Caco-2 (cell line): ENCODE data around the gene LZTS2. TPM values are rescaled to one million over a fixed set of nuclear protein-coding genes. Genes with fewer than 3 reads are reported as not detected.

Source experiments
- BruUV-seq: library from RNA; stranded (reverse); fragments of 400-500 nt; replicated peaks from 2 replicates; lab custom pipeline; 2021; lab: Mats Ljungman, UMichigan
- CTCF ChIA-PET: fragments of 300-600 bp; sonication (Branson Sonifier 250); formaldehyde crosslinking; loops from one replicate; lab custom pipeline; 2022; ENCODE audit warnings: antibody characterized with exemption; lab: Charles Lee
- POLR2A ChIA-PET: fragments of 300-600 bp; sonication (Branson Sonifier 250); formaldehyde crosslinking; loops from one replicate; lab custom pipeline; 2022; ENCODE audit warnings: antibody characterized with exemption; lab: Charles Lee
- DNase-seq, 2 experiments: peaks; one replicate each; pipeline versions ENCODE4 v3.0.0 to v3.0.0-alpha.2; 2020 to 2022
- H3K27me3 ChIP-seq: replicated peaks from 2 replicates; pipeline ENCODE4 v1.6.0; 2011; ENCODE audit warnings: low read length; ENCODE audit not compliant: control insufficient read depth, insufficient read depth
- H3K36me3 ChIP-seq: 2 replicates; pipeline ENCODE4 v1.5.1; 2011; ENCODE audit warnings: low read length; ENCODE audit not compliant: control insufficient read depth, insufficient read depth
- H3K4me1 ChIP-seq: fragments of 250-450 bp; sonication (Bioruptor Pico); 2 replicates; pipeline ENCODE4 v1.5.1; 2020; ENCODE audit warnings: mild to moderate bottlenecking
- H3K4me3 ChIP-seq: 2 replicates; pipeline ENCODE4 v1.5.1; 2011; ENCODE audit warnings: low read depth, mild to moderate bottlenecking, control low read depth, low read length
- H3K9me3 ChIP-seq: fragments of 250-450 bp; sonication (Bioruptor Pico); 2 replicates; pipeline ENCODE4 v1.5.1; 2020; ENCODE audit warnings: mild to moderate bottlenecking, moderate library complexity
- H3K27ac Mint-ChIP-seq: one replicate; pipeline ENCODE4 v1.8.0; 2022; ENCODE audit warnings: mixed read lengths; ENCODE audit not compliant: unreplicated experiment
- H3K27me3 Mint-ChIP-seq: one replicate; pipeline ENCODE4 v1.8.0; 2022; ENCODE audit warnings: mixed read lengths; ENCODE audit not compliant: insufficient read depth, unreplicated experiment
- H3K36me3 Mint-ChIP-seq: one replicate; pipeline ENCODE4 v1.8.0; 2022; ENCODE audit warnings: mild to moderate bottlenecking, mixed read lengths; ENCODE audit not compliant: insufficient read depth, unreplicated experiment
- H3K4me1 Mint-ChIP-seq: one replicate; pipeline ENCODE4 v1.8.0; 2022; ENCODE audit warnings: low read depth, mixed read lengths; ENCODE audit not compliant: unreplicated experiment
- H3K4me3 Mint-ChIP-seq: one replicate; pipeline ENCODE4 v1.8.0; 2022; ENCODE audit warnings: mild to moderate bottlenecking, moderate library complexity, mixed read lengths; ENCODE audit not compliant: unreplicated experiment
- H3K9me3 Mint-ChIP-seq: one replicate; pipeline ENCODE4 v1.8.0; 2022; ENCODE audit warnings: mixed read lengths; ENCODE audit not compliant: unreplicated experiment
- CTCF ChIP-seq, 2 experiments: fragments of 200-600 bp in 1 of 2; IDR thresholded peaks; 1 replicate in 1 of 2; 2 replicates in 1 of 2; pipeline versions ENCODE4 v1.5.1 to v1.8.0; 2011 to 2022; ENCODE audit warnings: antibody characterized with exemption in 1 of 2, control low read depth in 1 of 2, inconsistent platforms in 1 of 2, low read depth in 1 of 2, low read length in 1 of 2, mild to moderate bottlenecking in 1 of 2, moderate library complexity in 1 of 2; ENCODE audit not compliant: insufficient read depth in 1 of 2, severe bottlenecking in 1 of 2, unreplicated experiment in 1 of 2
- intact Hi-C: fragments of 100-400 bp; cut with micrococcal nuclease; formaldehyde crosslinking; loops from one replicate; pipeline ENCODE4 v1.10.0; 2022; ENCODE audit not compliant: unreplicated experiment
- total RNA-seq: library from RNA; stranded (reverse); gene quantifications from 2 replicates; pipeline ENCODE4 v1.2.3, GENCODE V29; 2022

The LZTS2 gene
- total RNA-seq, 1 experiment from 2014 or later = 53.3 TPM

GRCh38 chr10:100993986-100994708 lies 5.5 kb upstream of the LZTS2 start:
- H3K36me3 Mint-ChIP-seq = peaks cover 55% of the 10 kb centered on the region
- TSS peak; percentile 53 for BruUV-seq
- no peaks in the 10 kb centered on the region for H3K27me3 Mint-ChIP-seq
- DNase-seq = peak in 1 of 2 experiments; percentile 57
- H3K4me3 Mint-ChIP-seq = no peak overlapping the region
- peak overlapping the region; percentile 43 for H3K27ac Mint-ChIP-seq
- H3K9me3 Mint-ChIP-seq = no peaks in the 10 kb centered on the region
- ChIA-PET POLR2A (no interaction called here), CTCF (interaction anchor here (0.5 to 7.1 kb wide), 4 partner anchors 21 to 120 kb away, joined by 3 to 58 read pairs (median 4); partner anchors contain the start of genes PDZD7 and SFXN3)
- Histone ChIP-seq H3K4me3 (no peak overlapping the region), H3K9me3 (no peaks in the 10 kb centered on the region), H3K36me3 (peaks cover 1% of the 10 kb centered on the region), H3K27me3 (no peaks in the 10 kb centered on the region), H3K4me1 (peaks cover 12% of the 10 kb centered on the region)
- intact Hi-C loops = no loop called here
- peak; percentile 59 to 77 for TF ChIP-seq CTCF (IDR thresholded peaks at IDR 0.05; ENCODE audit: insufficient read depth in 1 of 2, low read depth in 1 of 2, low read length in 1 of 2, severe bottlenecking in 1 of 2, unreplicated experiment in 1 of 2)
- peaks cover 12% of the 10 kb centered on the region for H3K4me1 Mint-ChIP-seq

GRCh38 chr10:100995181-100995580 lies 4.4 kb upstream of the LZTS2 start:
- Mint-ChIP-seq H3K9me3 (no peaks in the 10 kb centered on the region), H3K4me1 (peaks cover 12% of the 10 kb centered on the region), H3K36me3 (peaks cover 57% of the 10 kb centered on the region), H3K27ac (peak overlapping the region; percentile 43), H3K4me3 (no peak overlapping the region), H3K27me3 (no peaks in the 10 kb centered on the region)
- no peaks in the 10 kb centered on the region for H3K9me3 ChIP-seq
- ChIA-PET POLR2A (no interaction called here), CTCF (interaction anchor here (0.7 to 7.1 kb wide), 4 partner anchors 16 to 540 kb away, joined by 3 to 58 read pairs (median 28); no protein-coding TSS in a partner anchor)
- peaks cover 12% of the 10 kb centered on the region for H3K4me1 ChIP-seq
- DNase-seq = no peak
- TF ChIP-seq CTCF (IDR thresholded peaks at IDR 0.05; ENCODE audit: insufficient read depth in 1 of 2, low read depth in 1 of 2, low read length in 1 of 2, severe bottlenecking in 1 of 2, unreplicated experiment in 1 of 2) = no peak
- H3K27me3 ChIP-seq = no peaks in the 10 kb centered on the region
- H3K36me3 ChIP-seq = peaks cover 1% of the 10 kb centered on the region
- no peak overlapping the region for H3K4me3 ChIP-seq
- BruUV-seq = no TSS peak
- intact Hi-C loops = no loop called here

GRCh38 chr10:100996678-100997359 lies 2.8 kb upstream of the LZTS2 start:
- ChIA-PET CTCF (interaction anchor here (0.6 to 7.1 kb wide), 16 partner anchors 8 to 118 kb away, joined by 3 to 58 read pairs (median 8); partner anchors contain the start of genes KAZALD1, MRPL43, PDZD7 and SEMA4G), POLR2A (interaction anchor here (0.5 to 1.0 kb wide), 2 partner anchors 27 to 34 kb away, joined by 3 to 5 read pairs; partner anchors contain the start of genes PDZD7 and SFXN3)
- peak overlapping the region; percentile 64 for H3K27ac Mint-ChIP-seq
- H3K4me3 Mint-ChIP-seq = peak overlapping the region; percentile 81
- peak in 1 of 2 experiments; percentile 73 for DNase-seq
- BruUV-seq = no TSS peak
- no peaks in the 10 kb centered on the region for H3K9me3 Mint-ChIP-seq
- peaks cover 19% of the 10 kb centered on the region for H3K4me1 Mint-ChIP-seq
- TF ChIP-seq CTCF (IDR thresholded peaks at IDR 0.05; ENCODE audit: insufficient read depth in 1 of 2, low read depth in 1 of 2, low read length in 1 of 2, severe bottlenecking in 1 of 2, unreplicated experiment in 1 of 2) = no peak
- Histone ChIP-seq H3K36me3 (peaks cover 1% of the 10 kb centered on the region), H3K4me3 (peak overlapping the region; percentile 94), H3K9me3 (no peaks in the 10 kb centered on the region), H3K27me3 (no peaks in the 10 kb centered on the region), H3K4me1 (peaks cover 18% of the 10 kb centered on the region)
- H3K27me3 Mint-ChIP-seq = no peaks in the 10 kb centered on the region
- intact Hi-C loops = loop anchor here (1.0 kb wide), 2 partner anchors 16 to 26 kb away; no protein-coding TSS in a partner anchor
- peaks cover 49% of the 10 kb centered on the region for H3K36me3 Mint-ChIP-seq
